Suprapubic skin (tissue), 4 donors: ENCODE data around the gene DTYMK.

Experiments used
- EP300 ChIP-seq: sonication (generic); formaldehyde crosslinking; IDR thresholded peaks from one replicate; pipeline ENCODE4 v1.6.1; 2017; ENCODE audit warnings: antibody characterized with exemption
- POLR2A ChIP-seq, 2 donors: fragments of 450-650 bp; IDR thresholded peaks; one replicate each; pipeline ENCODE4 v1.6.1; 2017; ENCODE audit warnings: antibody characterized with exemption in 2 of 2, mild to moderate bottlenecking in 2 of 2, moderate library complexity in 2 of 2
- POLR2AphosphoS5 ChIP-seq, 3 donors: sonication (generic); formaldehyde crosslinking; IDR thresholded peaks; one replicate each; pipeline ENCODE4 v1.6.1; 2017; ENCODE audit warnings: antibody characterized with exemption in 3 of 3
- TF ChIP-seq, protein P1 (sequence below), 2 donors: fragments of 200-600 bp in 1 of 2; fragments of 450-650 bp in 1 of 2; sonication (generic) in 1 of 2; IDR thresholded peaks; one replicate each; pipeline ENCODE4 v1.5.1; 2016 to 2019; ENCODE audit warnings: antibody characterized with exemption in 2 of 2, mild to moderate bottlenecking in 1 of 2, moderate library complexity in 1 of 2

DNA sequence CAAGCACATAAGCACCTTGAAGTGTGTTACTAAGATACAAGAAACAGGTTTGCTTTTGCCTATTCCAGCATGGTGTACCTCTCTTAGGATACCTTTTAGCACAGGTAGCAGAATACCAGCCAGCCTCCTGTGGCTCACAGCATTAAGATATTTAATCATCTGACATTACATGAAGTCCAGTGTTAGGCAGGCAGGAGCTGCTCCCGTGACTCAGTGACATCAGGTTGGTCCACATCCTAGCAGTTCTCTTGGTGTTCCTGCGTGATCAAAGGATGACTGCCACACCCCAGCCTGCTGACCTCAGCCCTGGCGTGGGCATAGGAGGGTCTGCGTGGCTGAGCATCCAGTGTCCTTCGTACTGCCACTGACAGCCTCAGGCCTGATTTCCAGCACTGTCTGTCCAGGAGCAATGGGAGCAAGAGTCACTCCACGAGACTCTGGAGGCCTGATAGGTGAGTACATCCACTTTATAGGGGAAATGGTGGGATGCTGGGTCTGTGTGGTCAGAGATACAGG is 3.6 kb upstream of the DTYMK start:
- TF ChIP-seq, protein P1, sequence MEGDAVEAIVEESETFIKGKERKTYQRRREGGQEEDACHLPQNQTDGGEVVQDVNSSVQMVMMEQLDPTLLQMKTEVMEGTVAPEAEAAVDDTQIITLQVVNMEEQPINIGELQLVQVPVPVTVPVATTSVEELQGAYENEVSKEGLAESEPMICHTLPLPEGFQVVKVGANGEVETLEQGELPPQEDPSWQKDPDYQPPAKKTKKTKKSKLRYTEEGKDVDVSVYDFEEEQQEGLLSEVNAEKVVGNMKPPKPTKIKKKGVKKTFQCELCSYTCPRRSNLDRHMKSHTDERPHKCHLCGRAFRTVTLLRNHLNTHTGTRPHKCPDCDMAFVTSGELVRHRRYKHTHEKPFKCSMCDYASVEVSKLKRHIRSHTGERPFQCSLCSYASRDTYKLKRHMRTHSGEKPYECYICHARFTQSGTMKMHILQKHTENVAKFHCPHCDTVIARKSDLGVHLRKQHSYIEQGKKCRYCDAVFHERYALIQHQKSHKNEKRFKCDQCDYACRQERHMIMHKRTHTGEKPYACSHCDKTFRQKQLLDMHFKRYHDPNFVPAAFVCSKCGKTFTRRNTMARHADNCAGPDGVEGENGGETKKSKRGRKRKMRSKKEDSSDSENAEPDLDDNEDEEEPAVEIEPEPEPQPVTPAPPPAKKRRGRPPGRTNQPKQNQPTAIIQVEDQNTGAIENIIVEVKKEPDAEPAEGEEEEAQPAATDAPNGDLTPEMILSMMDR (IDR thresholded peaks at IDR 0.05) = no peak
- TF ChIP-seq EP300 (no peak), POLR2AphosphoS5 (IDR thresholded peaks at IDR 0.05) (no peak), POLR2A (IDR thresholded peaks at IDR 0.05) (no peak)
